GM12878 (cell line): ENCODE data around the gene RNF13. TPM values are rescaled to one million over a fixed set of nuclear protein-coding genes. Genes with fewer than 3 reads are reported as not detected.

Experiments
- ATAC-seq: fragments of 200-7000 bp; cut with Tn5 transposase; 3 replicates; pipeline ENCODE4 v1.9.1; 2020; ENCODE audit warnings: mild to moderate bottlenecking, moderate library complexity
- BruUV-seq: library from RNA; stranded (reverse); fragments of 400-500 nt; replicated peaks from 2 replicates; lab custom pipeline; 2021; lab: Mats Ljungman, UMichigan
- CTCF ChIA-PET: fragments of 300-600 bp; sonication (Branson Sonifier 250); formaldehyde crosslinking; extraction: SDS; loops from one replicate; lab custom pipeline; 2021; ENCODE audit warnings: inconsistent platforms; lab: Yijun Ruan, JAX
- POLR2A ChIA-PET: fragments of 350-600 bp; formaldehyde crosslinking; extraction: SDS; loops from one replicate; lab custom pipeline; 2021; ENCODE audit warnings: inconsistent platforms; lab: Charles Lee
- RAD21 ChIA-PET: fragments of 300-600 bp; sonication (Branson Sonifier 250); formaldehyde crosslinking; loops from one replicate; lab custom pipeline; 2023; ENCODE audit warnings: antibody characterized with exemption; ENCODE audit not compliant: unreplicated experiment; lab: Charles Lee
- SMC1A ChIA-PET: fragments of 300-600 bp; sonication (Branson Sonifier 250); formaldehyde crosslinking; loops from one replicate; lab custom pipeline; 2023; ENCODE audit not compliant: unreplicated experiment, uncharacterized antibody; lab: Charles Lee
- DNase-seq: peaks from one replicate; pipeline ENCODE4 v3.0.0-alpha.2; 2011; ENCODE audit warnings: low read depth, low spot score
- FAIRE-seq: peaks from 3 replicates; lab custom pipeline; 2011; peaks lifted over from hg19 to GRCh38; lab: Jason Lieb, UNC
- H2AFZ ChIP-seq: 2 replicates; pipeline ENCODE4 v1.6.0; 2011; ENCODE audit warnings: low read depth, low read length, control low read depth; ENCODE audit not compliant: control insufficient read depth
- H3K27ac ChIP-seq: 2 replicates; pipeline ENCODE4 v1.5.1; 2011; ENCODE audit warnings: control low read depth; ENCODE audit not compliant: control insufficient read depth, insufficient read depth
- H3K27me3 ChIP-seq, 2 experiments: replicated peaks in 1 of 2; 2 replicates each; pipeline versions ENCODE4 v1.6.0 to v1.6.1; 2011; ENCODE audit warnings: low read length in 1 of 2; ENCODE audit not compliant: control insufficient read depth in 2 of 2, insufficient read depth in 2 of 2
- H3K36me3 ChIP-seq, 2 experiments: 2 replicates each; pipeline ENCODE4 v1.5.1; 2011; ENCODE audit warnings: low read length in 1 of 2; ENCODE audit not compliant: control insufficient read depth in 2 of 2, insufficient read depth in 2 of 2
- H3K4me1 ChIP-seq: 2 replicates; pipeline ENCODE4 v1.6.1; 2011; ENCODE audit warnings: mild to moderate bottlenecking, low read length, moderate library complexity, mixed read lengths; ENCODE audit not compliant: control insufficient read depth, insufficient read depth
- H3K4me2 ChIP-seq: 2 replicates; pipeline ENCODE4 v1.6.0; 2011; ENCODE audit warnings: control low read depth; ENCODE audit not compliant: control insufficient read depth, insufficient read depth
- H3K4me3 ChIP-seq: fragments of 200-600 bp; sonication (generic); 2 replicates; pipeline ENCODE4 v1.5.1; 2016
- H3K79me2 ChIP-seq: 2 replicates; pipeline ENCODE4 v1.6.0; 2011; ENCODE audit warnings: low read length; ENCODE audit not compliant: control insufficient read depth, insufficient read depth
- H3K9ac ChIP-seq: 2 replicates; pipeline ENCODE4 v1.8.0; 2011; ENCODE audit warnings: low read length, control low read depth, mixed read lengths; ENCODE audit not compliant: control insufficient read depth, insufficient read depth
- H3K9me3 ChIP-seq: replicated peaks from 3 replicates; pipeline ENCODE4 v1.5.1; 2011; ENCODE audit warnings: mild to moderate bottlenecking, low read length; ENCODE audit not compliant: control insufficient read depth, insufficient read depth
- H4K20me1 ChIP-seq: 2 replicates; pipeline ENCODE4 v1.6.0; 2011; ENCODE audit not compliant: control insufficient read depth, insufficient read depth
- GABPA ChIP-seq: IDR thresholded peaks from 2 replicates; pipeline ENCODE4 v1.6.1; 2014; ENCODE audit warnings: antibody characterized with exemption, low read depth, mild to moderate bottlenecking, inconsistent platforms
- HDAC2 ChIP-seq: fragments of 200-600 bp; sonication (generic); IDR thresholded peaks from 2 replicates; pipeline ENCODE4 v1.6.1; 2017
- IKZF1 ChIP-seq: fragments of 450-650 bp; conservative IDR thresholded peaks from 2 replicates; pipeline ENCODE4 v1.6.1; 2017; ENCODE audit warnings: antibody characterized with exemption, mild to moderate bottlenecking
- IKZF2 ChIP-seq, 2 experiments: fragments of 450-650 bp; IDR thresholded peaks; 2 replicates each; pipeline ENCODE4 v1.6.1; 2017; ENCODE audit warnings: mild to moderate bottlenecking in 2 of 2, moderate library complexity in 2 of 2
- MEF2B ChIP-seq: fragments of 450-650 bp; IDR thresholded peaks from 2 replicates; pipeline ENCODE4 v1.6.1; 2018; ENCODE audit warnings: mild to moderate bottlenecking, moderate library complexity; ENCODE audit not compliant: partially characterized antibody, poor library complexity, severe bottlenecking
- RELB ChIP-seq: fragments of 450-650 bp; IDR thresholded peaks from 2 replicates; pipeline ENCODE4 v1.6.1; 2017; ENCODE audit warnings: low read depth, mild to moderate bottlenecking, moderate library complexity
- SRF ChIP-seq, 2 experiments: IDR thresholded peaks; 2 replicates each; pipeline ENCODE4 v1.6.1; 2011; ENCODE audit warnings: low read depth in 2 of 2, low read length in 2 of 2, mild to moderate bottlenecking in 1 of 2, moderate library complexity in 1 of 2
- STAT3 ChIP-seq: IDR thresholded peaks from 2 replicates; pipeline ENCODE4 v1.6.1; 2011; ENCODE audit warnings: low read depth, low read length, improper control_type of control experiment
- WGBS: methylation state at CpG from one replicate; pipeline ENCODE4 v1.1.6; 2016; ENCODE audit warnings: low lambda C conversion rate; ENCODE audit not compliant: insufficient replicate concordance, insufficient coverage; ENCODE audit errors: missing lambda C conversion rate; 5-methylcytosine and 5-hydroxymethylcytosine counted together
- in situ Hi-C: fragments of 300-500 bp; cut with MboI; formaldehyde crosslinking; loops from 9 replicates; pipeline ENCODE4 v1.14.3; 2018; ENCODE audit warnings: mixed read lengths
- intact Hi-C: fragments of 100-400 bp; cut with micrococcal nuclease; formaldehyde crosslinking; loops from one replicate; pipeline ENCODE4 v1.14.2; 2022; ENCODE audit not compliant: unreplicated experiment
- polyA plus RNA-seq, 11 experiments: library from polyadenylated mRNA; depleted of rRNA in 4 of 11; unstranded in 6 of 11; stranded (reverse) in 5 of 11; fragments of >200 nt; fragmentation: Nextera tagmentation in 4 of 11; fragmentation: Illumina TruSeq in 1 of 11; extraction: Ambion mirVana in 4 of 11; extraction: Trizol in 1 of 11; gene quantifications; 1 replicate in 1 of 11; 2 replicates in 10 of 11; pipeline versions ENCODE4 v1.2.1 to v1.2.3, GENCODE V29; 2011 to 2016; ENCODE audit warnings: inconsistent platforms in 2 of 11, missing spikeins in 2 of 11, low read depth in 1 of 11
- total RNA-seq, 4 experiments: library from RNA; depleted of rRNA in 3 of 4; stranded (reverse); fragments of >200 nt in 3 of 4; fragmentation: Illumina TruSeq in 1 of 4; extraction: Trizol in 1 of 4; gene quantifications; 2 replicates each; pipeline versions ENCODE4 v1.2.1 to v1.2.3, GENCODE V29; 2013 to 2021
- TF ChIP-seq, protein P1 (sequence below): IDR thresholded peaks from 2 replicates; pipeline ENCODE4 v1.6.1; 2011; ENCODE audit warnings: mild to moderate bottlenecking, low read depth, low read length, moderate library complexity; ENCODE audit not compliant: insufficient replicate concordance

The RNF13 gene
- total and polyA plus RNA-seq, 10 of the 15 experiments (the other 5 are each of a cell fraction or from before 2014, with no cell fraction given), result 18.9 to 73.4 (median 36.7) TPM

GRCh38 chr3:149815321-149815720 is 2.3 kb downstream of the RNF13 start:
- Histone ChIP-seq H3K4me3 (peak overlapping the region; percentile 80; the same call in 1 of the 2 replicates), H3K27me3 (no peaks in the 10 kb centered on the region), H2AFZ (no peak overlapping the region), H3K4me1 (no peaks in the 10 kb centered on the region), H3K36me3 (no peaks in the 10 kb centered on the region), H3K9ac (no peak overlapping the region), H3K79me2 (peaks cover 67% of the 10 kb centered on the region), H3K4me2 (peak overlapping the region; percentile 88), H3K27ac (no peak overlapping the region), H4K20me1 (no peaks in the 10 kb centered on the region), H3K9me3 (no peaks in the 10 kb centered on the region; the same call in 1 of the 3 replicates)
- no peak for ATAC-seq
- BruUV-seq, result no TSS peak
- SMC1A ChIA-PET, result interaction anchor here (1.0 to 2.9 kb wide), 7 partner anchors 11 to 367 kb away, joined by 3 to 7 read pairs (median 3); no protein-coding TSS in a partner anchor
- 3% methylated on average over 1 of the region's 1 CpG for WGBS
- POLR2A ChIA-PET, result interaction anchor here (0.6 to 0.8 kb wide), 4 partner anchors 8 to 1569 kb away, joined by 3 read pairs; no protein-coding TSS in a partner anchor
- RAD21 ChIA-PET, result interaction anchor here (0.7 kb wide), 1 partner anchor 64 kb away, joined by 3 read pairs; no protein-coding TSS in a partner anchor
- TF ChIP-seq IKZF1 (peak; percentile 52), HDAC2 (no peak), MEF2B (no peak), SRF (IDR thresholded peaks at IDR 0.05; ENCODE audit: low read depth in 2 of 2, low read length in 2 of 2) (no peak), STAT3 (no peak), IKZF2 (IDR thresholded peaks at IDR 0.05) (peak; percentile 48 to 76; a peak in 2 of 4 replicates), RELB (peak; percentile 44; the same call in 1 of the 2 replicates), GABPA (no peak)
- TF ChIP-seq, protein P1, sequence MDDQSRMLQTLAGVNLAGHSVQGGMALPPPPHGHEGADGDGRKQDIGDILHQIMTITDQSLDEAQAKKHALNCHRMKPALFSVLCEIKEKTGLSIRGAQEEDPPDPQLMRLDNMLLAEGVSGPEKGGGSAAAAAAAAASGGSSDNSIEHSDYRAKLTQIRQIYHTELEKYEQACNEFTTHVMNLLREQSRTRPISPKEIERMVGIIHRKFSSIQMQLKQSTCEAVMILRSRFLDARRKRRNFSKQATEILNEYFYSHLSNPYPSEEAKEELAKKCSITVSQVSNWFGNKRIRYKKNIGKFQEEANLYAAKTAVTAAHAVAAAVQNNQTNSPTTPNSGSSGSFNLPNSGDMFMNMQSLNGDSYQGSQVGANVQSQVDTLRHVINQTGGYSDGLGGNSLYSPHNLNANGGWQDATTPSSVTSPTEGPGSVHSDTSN, result no peak
- in situ Hi-C loops (no loop called here), intact Hi-C loops (no loop called here)
- no peak for DNase-seq
- CTCF ChIA-PET, result interaction anchor here (0.8 to 2.8 kb wide), 4 partner anchors 7 to 64 kb away, joined by 3 to 22 read pairs (median 6); no protein-coding TSS in a partner anchor
- FAIRE-seq, result no peak
